Activated CD8-positive, alpha-beta memory T cell treated with anti-CD3 and anti-CD28 coated beads for 48 hours (primary cell): ENCODE data around the gene CCDC40.

ENCODE experiments used
- DNase-seq, 3 experiments: peaks; one replicate each; pipeline ENCODE4 v3.0.0-alpha.2; 2020; ENCODE audit warnings: low read depth in 2 of 3, low spot score in 2 of 3

Gene CCDC40

DNA sequence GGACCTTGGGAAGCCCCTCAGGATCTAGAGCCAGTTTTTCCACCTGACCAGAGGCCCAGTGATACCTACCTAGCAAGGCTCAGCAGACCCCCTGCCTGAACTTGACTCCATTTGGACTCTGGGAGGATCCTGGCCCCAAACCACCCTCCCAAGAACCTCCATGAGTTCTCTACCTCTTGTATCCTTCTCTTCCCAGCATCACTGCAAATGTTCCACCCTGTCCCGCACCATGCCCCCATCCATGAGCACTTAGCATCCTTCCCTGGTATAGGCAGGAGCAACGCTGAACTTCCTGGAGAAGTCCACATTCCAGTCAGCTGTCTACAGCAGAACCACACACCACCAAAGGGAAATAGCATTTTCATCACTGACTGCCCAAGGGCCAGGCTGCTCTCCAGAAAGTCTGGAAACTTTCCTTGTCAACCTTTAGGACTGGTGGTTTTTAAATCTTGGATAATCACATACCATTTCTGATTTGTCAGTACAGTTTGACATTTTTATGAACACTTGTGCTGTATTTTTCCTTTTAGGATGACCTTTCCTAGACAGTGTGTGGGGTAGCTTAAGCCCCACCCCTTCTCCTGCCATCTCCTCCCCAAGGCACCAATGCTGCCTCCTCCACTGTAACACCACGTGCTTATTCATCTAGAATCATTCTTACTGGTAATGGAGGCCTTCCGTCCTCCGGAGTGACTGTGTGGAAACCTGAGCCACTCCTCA, 96.6 kb downstream of the CCDC40 start:
- no peak for DNase-seq

DNA sequence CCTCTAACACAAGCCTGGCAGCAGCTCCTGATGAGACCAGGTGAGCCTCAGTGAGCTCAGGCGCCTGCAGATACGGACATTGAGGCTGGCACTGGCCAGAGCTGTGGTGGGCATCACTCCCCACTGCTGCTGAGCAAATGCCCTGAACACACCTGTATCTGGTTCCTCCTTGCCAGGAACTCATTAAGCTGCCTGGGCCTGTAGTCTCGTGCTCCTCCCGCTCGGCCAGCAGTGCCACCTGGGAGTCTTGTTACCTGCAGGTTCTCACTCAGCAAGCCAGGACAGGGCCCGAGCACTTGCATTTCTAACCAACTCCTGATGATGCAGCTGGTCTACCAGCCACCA, 97.2 kb downstream of the CCDC40 start:
- no peak for DNase-seq

DNA sequence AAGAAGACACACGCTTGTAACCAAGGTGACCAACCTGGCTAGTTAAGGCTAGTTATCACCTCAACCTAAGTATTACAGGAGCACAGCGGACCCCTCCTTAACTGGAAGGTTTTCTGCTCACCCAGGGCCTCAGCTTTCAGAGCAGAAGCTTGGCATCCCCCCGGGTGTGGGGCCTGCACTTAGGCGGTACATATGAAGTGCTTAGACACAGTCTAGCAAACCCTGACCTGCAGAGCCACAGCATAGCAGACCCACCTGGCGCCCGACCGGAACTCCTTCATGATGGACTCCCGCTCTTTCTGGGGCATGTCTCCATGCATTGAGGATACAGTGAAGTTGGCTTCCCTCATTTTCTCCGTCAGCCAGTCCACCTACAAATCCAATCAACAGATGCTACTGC, 100.7 kb downstream of the CCDC40 start:
- DNase-seq: no peak

- DNase-seq: no peak
Measured at GRCh38 chr17:80138856-80139426, 102.5 kb downstream of the CCDC40 start.

- no peak for DNase-seq
Measured at GRCh38 chr17:80141463-80142165, 105.2 kb downstream of the CCDC40 start.

GRCh38 chr17:80142929-80143328, 106.5 kb downstream of the CCDC40 start:
- DNase-seq: no peak

DNA sequence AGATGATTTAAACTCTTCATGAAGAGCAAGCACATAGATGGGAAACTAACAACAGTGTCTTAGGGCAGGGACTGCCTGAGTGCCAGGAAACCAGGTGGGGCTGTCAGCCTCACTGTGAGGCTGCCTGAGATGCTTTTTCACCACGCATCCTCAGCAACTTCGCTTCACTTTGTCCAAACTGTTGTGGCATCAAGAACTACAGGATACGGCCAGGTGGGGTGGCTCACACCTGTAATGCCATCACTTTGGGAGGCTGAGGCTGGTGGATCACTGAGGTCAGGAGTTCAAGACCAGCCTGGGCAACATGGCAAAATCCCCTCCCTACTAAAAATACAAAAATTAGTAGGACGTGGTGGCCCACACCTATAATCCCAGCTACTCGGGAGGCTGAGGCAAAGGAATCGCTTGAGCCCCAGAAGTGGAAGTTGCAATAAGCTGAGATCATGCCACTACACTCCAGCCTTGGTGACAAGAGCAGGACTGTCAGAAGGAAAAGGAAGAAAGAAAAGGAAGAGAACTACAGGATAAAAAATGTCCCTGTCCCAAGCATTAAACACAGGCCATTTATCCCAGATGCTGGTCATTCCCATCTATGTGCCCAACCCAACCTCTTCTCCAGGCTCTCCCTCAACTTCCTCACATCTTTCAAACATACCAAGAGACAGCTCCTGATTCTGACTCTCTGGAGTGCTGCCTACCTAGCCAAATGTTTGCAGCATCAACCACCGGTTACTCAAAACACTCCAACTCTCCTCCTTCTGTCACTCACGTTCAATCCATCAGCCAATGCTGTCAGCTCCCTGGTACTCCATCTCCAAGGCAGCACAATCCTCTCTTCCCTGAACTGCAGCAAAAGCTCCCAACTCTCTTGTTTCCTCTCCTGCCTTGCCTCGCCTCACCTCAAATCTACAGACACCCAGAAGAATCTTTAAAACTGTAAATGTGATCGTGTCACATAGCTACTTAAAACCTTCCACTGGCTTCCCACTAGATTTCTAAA, 108.9 kb downstream of the CCDC40 start:
- DNase-seq: no peak

GRCh38 chr17:80146121-80147034, 109.9 kb downstream of the CCDC40 start:
- peak in 2 of 3 experiments; percentile 22 to 34 for DNase-seq

- DNase-seq: peak; percentile 83 to 94 (median 87)
Measured at GRCh38 chr17:80147035-80147822, 110.8 kb downstream of the CCDC40 start, which contains the start of gene EIF4A3. Gene EIF4A3 (minus strand): TSS chr17:80147128. CDS start chr17:80146961, 167 bp downstream.
